ENCODE results near the gene PCDHGB2. TPM values are rescaled to one million over a fixed set of nuclear protein-coding genes. Genes with fewer than 3 reads are reported as not detected.
A peak's percentile ranks its signal among the peaks of the same experiment; 100 is the strongest.
"Not testable (repeated sequence)": the region's sequence is repeated elsewhere in the genome, so short reads cannot be mapped to it uniquely, and the experiment has no call there.

PCDHGB2 gene
- polyA plus RNA-seq, 3 donors: 0.01 TPM; not detected in 2

DNA sequence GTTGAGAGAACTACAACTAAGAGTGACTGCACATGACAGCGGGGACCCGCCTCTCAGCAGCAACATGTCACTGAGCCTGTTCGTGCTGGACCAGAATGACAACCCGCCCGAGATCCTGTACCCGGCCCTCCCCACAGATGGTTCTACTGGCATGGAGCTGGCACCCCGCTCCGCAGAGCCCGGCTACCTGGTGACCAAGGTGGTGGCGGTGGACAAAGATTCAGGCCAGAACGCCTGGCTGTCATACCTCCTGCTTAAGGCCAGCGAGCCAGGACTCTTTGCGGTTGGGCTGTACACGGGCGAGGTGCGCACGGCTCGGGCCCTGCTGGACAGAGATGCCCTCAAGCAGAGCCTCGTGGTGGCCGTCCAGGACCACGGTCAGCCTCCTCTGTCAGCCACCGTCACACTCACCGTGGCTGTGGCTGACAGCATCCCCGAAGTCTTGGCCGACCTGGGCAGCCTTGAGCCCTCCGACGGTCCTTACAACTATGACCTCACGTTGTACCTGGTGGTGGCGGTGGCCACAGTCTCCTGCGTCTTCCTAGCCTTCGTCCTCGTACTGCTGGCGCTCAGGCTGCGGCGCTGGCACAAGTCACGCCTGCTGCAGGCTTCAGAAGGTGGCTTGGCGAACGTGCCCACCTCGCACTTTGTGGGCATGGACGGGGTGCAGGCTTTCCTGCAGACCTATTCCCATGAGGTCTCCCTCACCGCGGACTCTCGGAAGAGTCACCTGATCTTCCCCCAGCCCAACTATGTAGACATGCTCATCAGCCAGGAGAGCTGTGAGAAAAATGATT lies 24.9 kb downstream of the PCDHGB2 start:
- Histone ChIP-seq H3K36me3 (replicated peaks in 1 of 2; ENCODE audit: control insufficient read depth in 1 of 2, insufficient read depth in 2 of 2, low read length in 2 of 2) (no peaks in the 10 kb centered on the region), H2AFZ (ENCODE audit: insufficient read depth, low read depth, low read length, poor library complexity, severe bottlenecking) (no peak overlapping the region), H3K4me1 (ENCODE audit: control insufficient read depth in 1 of 2, insufficient read depth in 2 of 2, low read length in 2 of 2) (no peaks in the 10 kb centered on the region), H4K20me1 (ENCODE audit: insufficient read depth, low read length) (no peaks in the 10 kb centered on the region), H3K4me3 (replicated peaks in 1 of 3; ENCODE audit: low read depth in 2 of 3, low read length in 3 of 3) (no peak overlapping the region), H3K79me2 (ENCODE audit: insufficient read depth, low read length) (no peaks in the 10 kb centered on the region), H3K9ac (ENCODE audit: insufficient read depth, low read length, poor library complexity, severe bottlenecking) (no peak overlapping the region), H3K27ac (ENCODE audit: low read depth in 1 of 2, low read length in 2 of 2) (no peak overlapping the region), H3K27me3 (ENCODE audit: control insufficient read depth in 2 of 2, insufficient read depth in 2 of 2, low read length in 2 of 2) (peaks cover 44 to 91% of the 10 kb centered on the region in 2 donors), H3K9me3 (replicated peaks in 1 of 2; ENCODE audit: control insufficient read depth in 1 of 2, insufficient read depth in 1 of 2, low read length in 2 of 2) (peaks cover 44 to 70% of the 10 kb centered on the region in 2 donors), H3K4me2 (replicated peaks; ENCODE audit: extremely low read depth, low read length, poor library complexity, severe bottlenecking) (no peak overlapping the region)
- Mint-ChIP-seq H3K4me1 (peaks cover 6% of the 10 kb centered on the region), H3K27ac (peak overlapping the region in 1 of 7 donors; percentile 16), H3K4me3 (peak overlapping the region; percentile 16 to 51), H3K36me3 (peaks cover 3 to 9% of the 10 kb centered on the region in 2 donors), H3K9me3 (peaks cover 37 to 72% (median 63%) of the 10 kb centered on the region in 7 donors), H3K27me3 (ENCODE audit: low read depth in 3 of 3) (peaks cover 47 to 78% (median 70%) of the 10 kb centered on the region in 3 donors)
- TF ChIP-seq, protein P1, sequence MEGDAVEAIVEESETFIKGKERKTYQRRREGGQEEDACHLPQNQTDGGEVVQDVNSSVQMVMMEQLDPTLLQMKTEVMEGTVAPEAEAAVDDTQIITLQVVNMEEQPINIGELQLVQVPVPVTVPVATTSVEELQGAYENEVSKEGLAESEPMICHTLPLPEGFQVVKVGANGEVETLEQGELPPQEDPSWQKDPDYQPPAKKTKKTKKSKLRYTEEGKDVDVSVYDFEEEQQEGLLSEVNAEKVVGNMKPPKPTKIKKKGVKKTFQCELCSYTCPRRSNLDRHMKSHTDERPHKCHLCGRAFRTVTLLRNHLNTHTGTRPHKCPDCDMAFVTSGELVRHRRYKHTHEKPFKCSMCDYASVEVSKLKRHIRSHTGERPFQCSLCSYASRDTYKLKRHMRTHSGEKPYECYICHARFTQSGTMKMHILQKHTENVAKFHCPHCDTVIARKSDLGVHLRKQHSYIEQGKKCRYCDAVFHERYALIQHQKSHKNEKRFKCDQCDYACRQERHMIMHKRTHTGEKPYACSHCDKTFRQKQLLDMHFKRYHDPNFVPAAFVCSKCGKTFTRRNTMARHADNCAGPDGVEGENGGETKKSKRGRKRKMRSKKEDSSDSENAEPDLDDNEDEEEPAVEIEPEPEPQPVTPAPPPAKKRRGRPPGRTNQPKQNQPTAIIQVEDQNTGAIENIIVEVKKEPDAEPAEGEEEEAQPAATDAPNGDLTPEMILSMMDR (IDR thresholded peaks at IDR 0.05): no peak
- 49% methylated on average over 40 of the region's 43 CpGs for WGBS (ENCODE audit: insufficient coverage)
- no peak for DNase-seq
- intact Hi-C loops (cut with micrococcal nuclease): no loop called here

DNA sequence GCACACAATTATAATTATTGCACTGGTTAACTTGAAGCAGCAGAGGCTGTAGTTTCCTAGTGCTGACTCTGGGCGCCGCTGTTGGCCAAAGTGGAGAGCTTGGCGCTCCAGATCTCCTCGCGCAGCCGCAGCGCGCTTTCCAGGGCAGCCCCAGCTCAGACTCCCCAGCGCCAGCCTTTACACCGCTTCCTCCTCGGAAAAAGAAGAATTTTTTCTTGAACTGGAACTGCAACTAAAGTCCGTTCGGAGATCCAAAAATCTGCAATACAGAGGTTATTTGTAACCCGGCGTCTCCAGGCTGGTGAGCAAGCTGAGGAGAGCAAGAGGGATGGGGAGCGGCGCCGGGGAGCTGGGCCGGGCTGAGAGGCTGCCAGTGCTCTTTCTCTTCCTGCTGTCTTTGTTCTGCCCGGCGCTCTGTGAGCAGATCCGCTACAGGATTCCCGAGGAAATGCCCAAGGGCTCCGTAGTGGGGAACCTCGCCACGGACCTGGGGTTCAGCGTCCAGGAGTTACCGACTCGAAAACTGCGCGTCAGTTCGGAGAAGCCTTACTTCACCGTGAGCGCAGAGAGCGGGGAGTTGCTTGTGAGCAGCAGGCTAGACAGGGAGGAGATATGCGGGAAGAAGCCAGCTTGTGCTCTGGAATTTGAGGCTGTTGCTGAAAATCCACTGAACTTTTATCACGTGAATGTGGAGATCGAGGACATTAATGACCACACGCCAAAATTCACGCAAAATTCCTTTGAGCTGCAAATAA lies 27.9 kb downstream of the PCDHGB2 start, which contains the start of gene PCDHGB4:
PCDHGB4 (plus strand) TSS at position 142 of the 755 bp plus-strand sequence; CDS start at position 329, 187 bp downstream.
- H3K27ac Mint-ChIP-seq; H3K79me2 ChIP-seq (ENCODE audit: insufficient read depth, low read length); H3K9ac ChIP-seq (ENCODE audit: insufficient read depth, low read length, poor library complexity, severe bottlenecking); H2AFZ ChIP-seq (ENCODE audit: insufficient read depth, low read depth, low read length, poor library complexity, severe bottlenecking); H3K36me3 ChIP-seq (replicated peaks in 1 of 2; ENCODE audit: control insufficient read depth in 1 of 2, insufficient read depth in 2 of 2, low read length in 2 of 2); H3K4me2 ChIP-seq (replicated peaks; ENCODE audit: extremely low read depth, low read length, poor library complexity, severe bottlenecking); DNase-seq; H4K20me1 ChIP-seq (ENCODE audit: insufficient read depth, low read length); intact Hi-C loops (cut with micrococcal nuclease); H3K4me1 ChIP-seq (ENCODE audit: control insufficient read depth in 1 of 2, insufficient read depth in 2 of 2, low read length in 2 of 2); H3K27ac ChIP-seq (ENCODE audit: low read depth in 1 of 2, low read length in 2 of 2); H3K4me1 Mint-ChIP-seq: not testable (repeated sequence)
- 4% methylated on average over 9 of the region's 40 CpGs for WGBS (ENCODE audit: insufficient coverage)
- H3K36me3 Mint-ChIP-seq: peaks cover 7 to 13% of the 10 kb centered on the region in 2 donors
- peaks cover 41 to 81% (median 64%) of the 10 kb centered on the region in 7 donors for H3K9me3 Mint-ChIP-seq
- peak within 1 kb of the TSS; percentile 65 to 76 for H3K4me3 Mint-ChIP-seq
- H3K27me3 ChIP-seq (ENCODE audit: control insufficient read depth in 2 of 2, insufficient read depth in 2 of 2, low read length in 2 of 2): peaks cover 42 to 96% of the 10 kb centered on the region in 2 donors
- H3K9me3 ChIP-seq (replicated peaks in 1 of 2; ENCODE audit: control insufficient read depth in 1 of 2, insufficient read depth in 1 of 2, low read length in 2 of 2): peaks cover 49 to 95% of the 10 kb centered on the region in 2 donors
- H3K27me3 Mint-ChIP-seq (ENCODE audit: low read depth in 3 of 3): peaks cover 45 to 79% (median 77%) of the 10 kb centered on the region in 3 donors
- peak within 1 kb of the TSS in 1 of 3 experiments; percentile 20 for H3K4me3 ChIP-seq (replicated peaks in 1 of 3; ENCODE audit: low read depth in 2 of 3, low read length in 3 of 3)
